ENCODE data around the gene SLC25A5. TPM values are rescaled to one million over a fixed set of nuclear protein-coding genes. Genes with fewer than 3 reads are reported as not detected.

Gene SLC25A5
- total RNA-seq, result 148 and 168 TPM in 2 replicates

DNA sequence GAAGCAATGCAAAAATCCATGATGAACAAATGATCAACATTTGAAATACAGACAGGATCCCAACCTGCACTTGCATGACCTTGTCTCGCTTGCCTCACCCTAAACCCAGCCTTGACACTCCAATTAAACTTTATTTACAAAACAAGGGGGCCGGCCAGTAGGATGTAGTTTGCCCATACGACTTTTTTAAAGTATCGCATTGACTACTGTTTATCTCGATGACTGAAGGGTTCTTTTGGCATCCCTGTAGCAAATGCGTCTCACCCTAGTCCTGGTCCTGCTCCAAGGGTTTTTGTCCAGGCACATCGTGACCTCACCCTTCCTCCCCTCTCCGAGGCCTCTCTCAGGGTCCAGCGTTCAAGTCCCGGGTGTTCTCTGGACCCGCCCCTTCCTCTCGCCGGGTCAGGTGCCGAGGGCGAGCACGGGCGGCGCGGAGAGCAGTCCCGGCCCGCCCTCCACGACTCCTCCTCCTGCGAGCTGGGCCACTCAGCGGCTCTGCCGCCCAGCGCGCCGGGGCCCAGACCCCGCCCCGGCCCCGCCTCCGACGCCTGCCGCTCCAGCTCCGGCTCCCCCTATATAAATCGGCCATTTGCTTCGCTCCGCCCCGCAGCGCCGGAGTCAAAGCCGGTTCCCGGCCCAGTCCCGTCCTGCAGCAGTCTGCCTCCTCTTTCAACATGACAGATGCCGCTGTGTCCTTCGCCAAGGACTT, at the start of gene SLC25A5:
TSS of gene SLC25A5 (plus strand) at position 603 of the 709 bp plus-strand sequence. CDS start at position 675, 72 bp downstream.

Small RNA genes within 50 kb of the gene (small RNA-seq; reads per million reads assigned to genes)
- gene RNU1-67P, result 1.6 reads per million, percentile 63 among the genes with 10 or more reads in this experiment
- not detected for gene RNY3P16

Other genes starting within 250 kb of the SLC25A5 start
- gene PGRMC1, start 232.2 kb upstream of the SLC25A5 start, total RNA-seq, result 159 and 180 TPM in 2 replicates
- gene SLC25A43, start 69.1 kb upstream of the SLC25A5 start, total RNA-seq, result 30.4 and 34.4 TPM in 2 replicates
- 30.2 and 33.0 TPM in 2 replicates for gene STEEP1, start 97.0 kb downstream of the SLC25A5 start, total RNA-seq
- 47.7 and 56.5 TPM in 2 replicates for gene UBE2A, start 106.1 kb downstream of the SLC25A5 start, total RNA-seq
- 5.9 and 6.1 TPM in 2 replicates for gene NKRF, start 138.0 kb downstream of the SLC25A5 start, total RNA-seq
- gene SEPTIN6, start 224.7 kb downstream of the SLC25A5 start, total RNA-seq, result 25.2 and 26.6 TPM in 2 replicates

Measured in articular chondrocyte of knee joint (primary cell).